NCI-H510A (cell line): ENCODE results near the gene GALNTL6.
A peak's percentile ranks its signal among the peaks of the same experiment; 100 is the strongest.

ENCODE experiments used
- DNase-seq: peaks from one replicate; lab custom pipeline; 2025; lab: John Stamatoyannopoulos, UW

The GALNTL6 gene

GRCh38 chr4:172225457-172225856 is 412.3 kb downstream of the GALNTL6 start:
- no peak for DNase-seq

- no peak for DNase-seq
Measured at GRCh38 chr4:172232966-172233365, 419.8 kb downstream of the GALNTL6 start.

- no peak for DNase-seq
Measured at GRCh38 chr4:172243551-172243950, 430.3 kb downstream of the GALNTL6 start.

- DNase-seq, result no peak
Measured at GRCh38 chr4:172245516-172245915, 432.3 kb downstream of the GALNTL6 start.

GRCh38 chr4:172253409-172253808 is 440.2 kb downstream of the GALNTL6 start:
- DNase-seq, result no peak

DNA sequence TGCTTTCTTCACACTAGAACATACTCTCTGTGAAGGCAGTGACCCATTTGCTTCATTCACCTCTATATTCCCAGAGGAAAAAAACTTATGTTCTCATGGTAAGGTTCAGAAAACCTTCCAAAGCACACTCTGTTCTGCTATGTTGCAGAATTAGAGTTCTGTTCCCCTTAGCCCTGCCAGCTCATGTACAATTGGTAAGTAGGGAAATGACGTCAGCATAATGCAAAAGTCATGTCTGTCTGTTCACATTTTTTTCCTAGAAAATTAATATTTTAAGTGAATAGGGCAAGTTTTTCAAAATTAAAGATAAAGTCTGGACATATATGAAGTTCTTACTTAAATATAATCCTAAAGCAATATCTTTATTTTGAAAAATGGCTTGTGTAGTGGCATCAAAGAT is 443.6 kb downstream of the GALNTL6 start:
- DNase-seq, result no peak

DNA sequence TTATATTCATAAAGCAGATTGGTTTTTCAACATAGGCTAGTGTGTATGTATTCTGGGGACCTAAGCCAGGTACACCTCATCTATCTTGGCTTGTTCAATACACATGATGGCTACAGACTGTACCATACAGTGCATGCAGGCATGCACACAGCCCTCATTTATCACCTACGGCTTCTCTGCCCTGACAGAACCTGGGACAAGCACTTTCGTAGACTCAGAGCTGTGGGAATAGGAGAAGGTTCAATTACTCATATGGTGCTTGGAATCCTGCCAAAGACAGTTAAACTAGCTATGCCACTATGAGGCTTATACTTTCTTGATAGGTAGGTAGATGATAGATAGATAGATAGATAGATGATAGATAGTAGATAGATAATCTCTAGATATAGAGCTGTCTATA is 457.2 kb downstream of the GALNTL6 start:
- peak; percentile 48 for DNase-seq

DNA sequence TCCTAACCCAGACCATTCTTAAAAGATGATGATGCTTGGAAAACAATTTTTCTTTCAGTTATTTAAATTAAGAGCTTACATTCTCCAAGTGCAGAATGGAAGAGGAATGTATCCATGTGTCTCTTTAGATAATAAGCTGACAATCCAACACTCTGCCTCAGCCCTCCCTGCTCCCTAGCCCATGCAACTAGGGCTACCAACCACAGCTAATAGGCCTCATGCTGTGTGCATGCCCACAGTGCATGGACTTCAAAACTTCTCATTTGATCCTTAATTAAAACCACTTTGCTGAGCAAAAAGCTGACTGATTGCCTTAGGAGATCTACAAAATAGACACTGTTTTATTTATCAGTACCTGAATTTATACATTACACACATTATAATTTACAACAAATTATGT is 473.9 kb downstream of the GALNTL6 start:
- DNase-seq, result no peak

GRCh38 chr4:172305698-172306097 is 492.5 kb downstream of the GALNTL6 start:
- no peak for DNase-seq

DNA sequence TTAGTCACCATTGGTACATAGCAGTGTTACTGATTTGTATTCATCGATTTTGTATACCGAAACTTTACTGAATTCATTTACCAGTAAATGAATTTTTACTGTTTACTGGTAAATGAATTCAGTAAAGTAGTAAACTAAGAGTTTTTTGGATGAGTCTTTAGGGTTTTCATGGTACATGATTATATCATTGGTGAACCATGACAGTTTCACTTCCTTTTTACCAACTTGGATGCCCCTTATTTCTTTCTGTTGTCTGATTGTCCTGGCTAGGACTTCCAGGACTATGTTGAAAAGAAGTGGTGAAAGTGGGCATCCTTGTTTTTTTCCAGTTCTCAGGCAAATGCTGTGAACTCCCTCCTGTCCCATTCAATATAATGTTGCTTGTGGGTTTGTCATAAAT is 494.9 kb downstream of the GALNTL6 start:
- no peak for DNase-seq

- no peak for DNase-seq
Measured at GRCh38 chr4:172311682-172312081, 498.5 kb downstream of the GALNTL6 start.

- no peak for DNase-seq
Measured at GRCh38 chr4:172323288-172323687, 510.1 kb downstream of the GALNTL6 start.

DNA sequence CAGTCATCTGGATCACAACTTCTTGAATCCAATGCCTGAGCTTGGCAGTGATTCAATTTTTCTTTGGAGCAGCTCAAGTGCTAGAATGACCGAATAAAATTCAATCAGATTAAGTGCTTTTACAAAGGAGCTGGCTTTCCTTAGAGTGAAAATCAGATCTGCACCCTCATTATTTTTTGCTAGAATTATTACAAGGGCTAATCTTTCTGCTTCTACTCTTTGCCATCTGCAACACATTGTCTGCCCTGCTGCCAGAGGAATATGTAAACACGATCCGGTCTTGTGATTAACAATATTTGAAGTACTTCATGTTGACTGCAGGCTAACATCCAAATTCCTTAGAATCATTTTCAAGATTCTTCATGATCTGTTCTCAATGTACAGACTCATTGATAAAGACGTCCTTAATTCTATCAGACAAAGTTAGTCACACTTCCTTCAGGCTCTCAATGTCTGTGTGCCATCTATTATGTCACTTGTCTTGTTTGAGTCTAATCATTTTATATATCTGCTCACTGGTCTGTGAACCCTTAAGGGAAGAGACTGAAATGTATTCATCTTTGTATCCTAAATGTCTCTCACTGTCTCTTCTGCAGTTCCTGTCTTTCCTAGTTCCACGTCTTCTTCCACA is 531.2 kb downstream of the GALNTL6 start:
- DNase-seq, result no peak

DNA sequence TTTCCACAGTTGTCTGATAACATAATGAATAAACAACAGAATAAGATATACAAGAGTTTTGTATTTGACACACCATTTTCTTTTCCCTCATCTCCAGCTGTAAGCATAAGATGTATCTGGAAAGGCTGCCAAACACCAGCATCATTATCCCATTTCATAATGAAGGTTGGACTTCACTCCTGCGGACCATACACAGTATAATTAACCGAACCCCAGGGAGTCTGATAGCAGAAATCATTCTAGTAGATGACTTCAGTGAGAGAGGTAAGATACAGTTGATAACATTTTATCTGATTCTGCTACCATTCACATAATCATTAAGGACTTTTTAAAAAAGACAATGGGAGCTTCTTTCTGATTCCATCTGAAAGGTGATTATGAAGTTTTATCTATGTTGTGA is 535.2 kb downstream of the GALNTL6 start:
- DNase-seq, result no peak

DNA sequence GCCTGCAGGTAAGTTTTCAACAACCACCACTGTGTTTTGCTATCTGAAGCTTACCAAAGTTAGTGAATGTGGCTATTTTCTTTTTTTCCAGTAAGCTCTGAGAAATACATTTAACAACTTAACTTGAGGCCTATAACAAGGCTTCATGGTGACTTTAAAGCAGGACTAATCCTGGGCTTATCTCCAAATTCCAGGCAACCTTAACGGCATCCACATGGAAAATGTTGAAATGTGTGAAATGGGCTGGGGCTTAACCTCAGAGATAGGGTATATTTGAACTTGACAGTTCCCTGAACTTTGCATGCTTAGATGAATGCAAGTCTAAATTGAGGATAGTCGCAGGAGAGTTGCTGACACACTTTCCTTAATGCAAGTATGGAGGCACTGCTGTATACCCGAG is 539.2 kb downstream of the GALNTL6 start:
- DNase-seq, result no peak

- DNase-seq, result no peak
Measured at GRCh38 chr4:172356016-172356415, 542.8 kb downstream of the GALNTL6 start.

GRCh38 chr4:172357006-172357540 is 543.9 kb downstream of the GALNTL6 start:
- DNase-seq, result no peak

GRCh38 chr4:172362569-172362968 is 549.4 kb downstream of the GALNTL6 start:
- no peak for DNase-seq

GRCh38 chr4:172369471-172369959 is 556.3 kb downstream of the GALNTL6 start:
- DNase-seq, result no peak

DNA sequence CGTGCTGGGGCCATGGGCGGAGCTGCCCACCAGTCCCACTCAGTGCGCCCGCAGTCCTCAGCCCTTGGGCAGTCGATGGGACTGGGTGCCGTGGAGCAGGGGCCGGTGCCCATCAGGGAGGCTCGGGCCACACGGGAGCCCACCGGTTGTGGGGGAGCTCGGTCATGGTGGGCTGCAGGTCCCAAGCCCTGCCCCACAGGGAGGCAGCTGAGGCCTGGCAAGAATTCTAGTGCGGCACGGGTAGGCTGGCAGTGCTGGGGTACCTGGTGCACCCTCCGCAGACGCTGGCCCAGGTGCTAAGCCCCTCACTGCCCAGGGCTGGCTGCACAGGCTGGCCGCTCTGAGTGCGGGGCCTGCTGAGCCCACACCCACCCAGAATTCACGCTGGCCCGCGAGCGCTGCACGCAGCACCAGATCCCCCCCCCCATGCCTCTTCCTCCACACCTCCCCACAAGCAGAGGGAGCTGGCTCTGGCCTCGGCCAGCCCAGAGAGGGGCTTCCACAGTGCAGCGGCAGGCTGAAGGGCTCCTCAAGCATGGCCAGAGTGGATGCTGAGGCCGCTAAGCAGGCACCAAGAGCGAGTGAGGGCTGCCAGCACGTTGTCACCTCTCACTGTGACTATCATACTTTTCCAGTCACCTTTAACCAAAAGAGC is 564.4 kb downstream of the GALNTL6 start:
- DNase-seq, result no peak

DNA sequence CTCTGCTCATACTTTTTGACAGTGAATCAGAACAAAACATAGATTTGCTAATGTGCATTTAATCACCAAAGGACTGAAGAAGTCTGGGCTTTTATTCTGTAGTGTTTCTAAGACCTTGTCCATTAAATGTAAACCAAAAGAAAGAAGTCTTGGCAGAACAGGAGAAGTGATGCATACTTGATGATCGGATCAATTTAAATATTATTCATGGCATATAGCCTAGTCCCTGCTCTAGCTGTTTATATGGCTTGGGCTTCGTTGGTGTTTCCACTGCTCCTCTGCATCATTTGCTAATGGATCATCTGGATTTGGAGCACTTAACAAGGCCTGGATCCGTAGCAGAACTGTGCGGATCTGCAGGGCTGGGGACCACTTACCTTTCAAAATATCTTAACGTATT is 566.6 kb downstream of the GALNTL6 start:
- DNase-seq, result no peak

- DNase-seq, result no peak
Measured at GRCh38 chr4:172390331-172390730, 577.1 kb downstream of the GALNTL6 start.

DNA sequence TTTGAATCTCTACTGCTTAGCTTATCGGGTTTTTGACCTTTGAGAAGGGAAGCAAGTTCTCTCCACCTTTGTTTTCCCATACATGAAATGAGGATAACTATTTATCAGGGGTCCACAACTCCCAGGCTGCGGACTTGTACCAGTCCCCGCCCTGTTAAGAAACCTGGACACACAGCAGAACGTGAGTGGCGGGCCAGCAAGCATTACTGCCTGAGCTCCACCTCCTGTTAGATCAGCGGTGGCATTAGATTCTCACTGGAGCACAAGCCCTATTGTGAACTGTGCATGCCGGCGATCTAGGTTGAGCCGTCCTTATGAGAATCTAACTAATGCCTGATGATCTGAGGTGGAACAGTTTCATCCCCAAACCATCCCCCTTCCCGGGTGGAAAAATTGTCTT is 579.5 kb downstream of the GALNTL6 start:
- DNase-seq, result no peak

- no peak for DNase-seq
Measured at GRCh38 chr4:172393220-172393619, 580.0 kb downstream of the GALNTL6 start.
